Heart left ventricle (tissue), 13 donors: ENCODE data around the gene RNU5D-1.

ENCODE experiments used
- POLR2A ChIP-seq, 2 donors: fragments of 450-650 bp; IDR thresholded peaks; one replicate each; pipeline ENCODE4 v1.6.1; 2017; ENCODE audit warnings: antibody characterized with exemption in 2 of 2, mild to moderate bottlenecking in 2 of 2, moderate library complexity in 2 of 2
- TF ChIP-seq, protein P1 (sequence below), 12 donors: fragments of 200-600 bp; sonication (generic) in 4 of 12; IDR thresholded peaks; one replicate each; pipeline versions ENCODE4 v1.5.0 to v1.8.0; 2018 to 2022; ENCODE audit warnings: antibody characterized with exemption in 12 of 12, mild to moderate bottlenecking in 5 of 12
- donor health status: ischemic (EF 13 %, LVEDD 7.1; RV severe dilation, severe dysfunction).
- donor health status: DM: no; HTN: yes; CAD: no.
- donor health status: DM: no; HTN: no; CAD: no.
- donor health status: ischemic (EF 25% LVEDD 6.9; RV normal size, moderate dysfunction).
- donor health status: ischemic (EF 25% LVEDD 5.7; RV mildly dilated, moderate dysfunction).
- donor health status: ischemic (EF 35%, LVEDD 5.7; RV mildly dilated, moderate dysfunction).
- donor health status: nonischemic (EF 11% LVEDD 7.7; RV severe dilation, severe dysfunction).
- donor health status: DM: yes; HTN: yes; CAD: no.
- donor health status: PGD.
- donor health status: ischemic (EF 29% LVEDD 5.4; RV normal size, mild dysfunction).
- donor health status: nonischemic (EF 23%, LVEDD 6.1; RV moderate dilation, normal function).

DNA sequence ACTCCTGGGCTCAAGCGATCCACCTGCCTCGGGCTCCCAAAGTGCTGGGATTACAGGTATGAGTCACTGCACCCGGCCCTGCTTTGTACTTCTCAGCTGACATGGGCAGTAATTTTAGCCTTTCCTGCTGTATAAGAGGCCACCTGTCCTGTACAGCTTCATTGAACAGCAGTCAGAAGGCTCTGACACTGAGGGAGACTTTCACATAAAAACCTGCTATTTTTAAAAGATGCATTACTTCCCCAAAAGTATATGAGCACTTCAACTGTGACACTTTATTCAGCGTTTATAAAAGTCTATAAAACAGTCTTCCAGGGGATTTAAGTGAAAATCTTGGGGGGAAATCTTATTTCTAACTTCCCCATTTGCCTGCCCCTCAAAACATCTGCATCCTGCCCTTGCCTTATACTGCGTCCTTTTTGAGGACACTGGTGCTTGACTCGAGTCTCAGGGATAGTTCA lies 17.6 kb downstream of the RNU5D-1 start:
- TF ChIP-seq, protein P1, sequence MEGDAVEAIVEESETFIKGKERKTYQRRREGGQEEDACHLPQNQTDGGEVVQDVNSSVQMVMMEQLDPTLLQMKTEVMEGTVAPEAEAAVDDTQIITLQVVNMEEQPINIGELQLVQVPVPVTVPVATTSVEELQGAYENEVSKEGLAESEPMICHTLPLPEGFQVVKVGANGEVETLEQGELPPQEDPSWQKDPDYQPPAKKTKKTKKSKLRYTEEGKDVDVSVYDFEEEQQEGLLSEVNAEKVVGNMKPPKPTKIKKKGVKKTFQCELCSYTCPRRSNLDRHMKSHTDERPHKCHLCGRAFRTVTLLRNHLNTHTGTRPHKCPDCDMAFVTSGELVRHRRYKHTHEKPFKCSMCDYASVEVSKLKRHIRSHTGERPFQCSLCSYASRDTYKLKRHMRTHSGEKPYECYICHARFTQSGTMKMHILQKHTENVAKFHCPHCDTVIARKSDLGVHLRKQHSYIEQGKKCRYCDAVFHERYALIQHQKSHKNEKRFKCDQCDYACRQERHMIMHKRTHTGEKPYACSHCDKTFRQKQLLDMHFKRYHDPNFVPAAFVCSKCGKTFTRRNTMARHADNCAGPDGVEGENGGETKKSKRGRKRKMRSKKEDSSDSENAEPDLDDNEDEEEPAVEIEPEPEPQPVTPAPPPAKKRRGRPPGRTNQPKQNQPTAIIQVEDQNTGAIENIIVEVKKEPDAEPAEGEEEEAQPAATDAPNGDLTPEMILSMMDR (IDR thresholded peaks at IDR 0.05), result no peak
- no peak for TF ChIP-seq POLR2A (IDR thresholded peaks at IDR 0.05)
